Activated CD8-positive, alpha-beta memory T cell treated with anti-CD3 and anti-CD28 coated beads for 36 hours (primary cell): ENCODE measurements around the gene AKAP8L. TPM values are rescaled to one million over a fixed set of nuclear protein-coding genes. Genes with fewer than 3 reads are reported as not detected.

ENCODE experiments used
- CTCF ChIA-PET: fragments of 350-600 bp; sonication (Branson Sonifier 250); formaldehyde crosslinking; loops from one replicate; lab custom pipeline; 2021; ENCODE audit warnings: antibody characterized with exemption; lab: Charles Lee
- POLR2A ChIA-PET: fragments of 350-600 bp; sonication (Branson Sonifier 250); formaldehyde crosslinking; loops from one replicate; lab custom pipeline; 2021; ENCODE audit warnings: antibody characterized with exemption; lab: Charles Lee
- total RNA-seq, 2 experiments: library from RNA; stranded (reverse); gene quantifications; one replicate each; pipeline ENCODE4 v1.2.3, GENCODE V29; 2021

Gene AKAP8L
- total RNA-seq: 10 to 100 TPM; 67.1 to 68.2 TPM

GRCh38 chr19:15418579-15419412 is at the start of gene AKAP8L:
AKAP8L (minus strand) TSS chr19:15418988; CDS start chr19:15418923, 65 bp downstream.
- ChIA-PET CTCF (interaction anchor here (0.6 to 7.9 kb wide), 28 partner anchors 9 to 1729 kb away, joined by 3 to 78 read pairs (median 5); partner anchors contain the start of genes AKAP8, BRD4 and RASAL3), POLR2A (interaction anchor here (0.6 to 4.1 kb wide), 14 partner anchors 9 to 311 kb away, joined by 3 to 28 read pairs (median 4); partner anchors contain the start of gene AKAP8)

DNA sequence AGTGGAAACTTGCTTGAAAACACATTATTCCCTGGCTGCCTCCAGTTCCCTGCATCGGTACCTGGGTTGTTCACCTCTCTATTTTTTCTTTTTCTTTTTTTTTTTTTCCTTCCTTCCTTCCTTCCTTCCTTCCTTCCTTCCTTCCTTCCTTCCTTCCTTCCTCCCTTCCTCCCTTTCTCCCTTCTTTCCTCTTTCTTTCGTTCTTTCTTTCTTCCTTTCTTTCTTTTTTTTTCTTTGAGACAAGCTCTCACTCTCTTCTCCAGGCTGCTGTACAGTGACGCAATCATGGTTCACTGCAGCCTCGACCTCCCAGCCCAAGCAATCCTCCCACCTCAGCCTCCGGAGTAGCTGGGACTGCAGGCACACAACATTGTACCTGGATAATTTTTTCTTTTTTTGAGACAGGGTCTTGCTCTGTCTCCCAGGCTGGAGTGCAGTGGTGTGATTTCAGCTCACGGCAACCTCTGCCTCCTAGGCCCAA is 49.0 kb upstream of the AKAP8L start:
- CTCF ChIA-PET: interaction anchor here (0.6 to 2.7 kb wide), 9 partner anchors 35 to 105 kb away, joined by 3 to 10 read pairs (median 3); no protein-coding TSS in a partner anchor
- POLR2A ChIA-PET: interaction anchor here (0.5 to 1.2 kb wide), 7 partner anchors 35 to 1346 kb away, joined by 3 to 6 read pairs (median 3); no protein-coding TSS in a partner anchor

DNA sequence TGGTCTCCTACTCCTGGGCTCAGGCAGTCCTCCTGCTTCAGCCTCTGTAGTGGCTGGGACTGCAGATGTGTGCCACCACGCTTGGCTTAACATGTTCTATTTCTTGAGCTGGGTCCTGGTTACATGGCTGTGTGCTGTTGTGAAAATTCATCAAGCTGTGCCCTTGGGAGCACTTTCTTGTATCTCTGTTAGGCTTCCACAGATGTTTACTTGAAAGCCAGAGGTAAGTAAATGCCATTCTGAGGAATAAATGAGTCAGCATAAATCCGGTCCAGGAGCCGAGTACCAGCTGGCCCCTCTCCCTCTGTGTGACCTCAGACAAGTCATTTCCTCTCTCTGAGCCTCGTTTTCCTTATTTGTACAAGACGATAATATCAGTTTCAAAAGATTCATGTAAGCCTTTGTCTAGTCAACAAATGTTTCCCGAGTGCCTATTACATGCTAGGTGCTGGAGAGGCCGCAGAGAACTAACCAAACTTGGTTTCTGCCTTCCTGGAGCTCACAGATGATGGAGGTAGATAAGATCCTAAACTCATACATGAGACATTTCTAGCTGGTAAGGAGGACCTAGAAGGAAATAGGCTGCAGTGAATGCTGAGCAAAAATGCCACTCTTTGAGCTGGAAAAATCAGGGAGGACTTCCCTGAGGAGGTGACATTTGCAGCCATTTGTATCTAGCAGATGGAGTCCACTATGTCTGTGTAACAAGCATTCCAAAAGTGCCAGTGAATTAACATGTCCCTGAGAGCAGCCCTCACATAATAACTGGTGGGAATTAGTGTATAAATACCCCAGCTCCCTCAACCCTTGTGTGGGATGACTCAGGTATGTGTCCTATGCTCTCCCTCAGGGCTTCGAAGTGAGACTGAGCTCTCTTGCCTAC is 48.3 kb upstream of the AKAP8L start:
- ChIA-PET CTCF (interaction anchor here (0.6 to 2.1 kb wide), 10 partner anchors 34 to 781 kb away, joined by 3 to 8 read pairs (median 3); partner anchors contain the start of gene AKAP8L), POLR2A (interaction anchor here (0.5 to 1.2 kb wide), 7 partner anchors 34 to 667 kb away, joined by 3 to 6 read pairs (median 3); no protein-coding TSS in a partner anchor)

DNA sequence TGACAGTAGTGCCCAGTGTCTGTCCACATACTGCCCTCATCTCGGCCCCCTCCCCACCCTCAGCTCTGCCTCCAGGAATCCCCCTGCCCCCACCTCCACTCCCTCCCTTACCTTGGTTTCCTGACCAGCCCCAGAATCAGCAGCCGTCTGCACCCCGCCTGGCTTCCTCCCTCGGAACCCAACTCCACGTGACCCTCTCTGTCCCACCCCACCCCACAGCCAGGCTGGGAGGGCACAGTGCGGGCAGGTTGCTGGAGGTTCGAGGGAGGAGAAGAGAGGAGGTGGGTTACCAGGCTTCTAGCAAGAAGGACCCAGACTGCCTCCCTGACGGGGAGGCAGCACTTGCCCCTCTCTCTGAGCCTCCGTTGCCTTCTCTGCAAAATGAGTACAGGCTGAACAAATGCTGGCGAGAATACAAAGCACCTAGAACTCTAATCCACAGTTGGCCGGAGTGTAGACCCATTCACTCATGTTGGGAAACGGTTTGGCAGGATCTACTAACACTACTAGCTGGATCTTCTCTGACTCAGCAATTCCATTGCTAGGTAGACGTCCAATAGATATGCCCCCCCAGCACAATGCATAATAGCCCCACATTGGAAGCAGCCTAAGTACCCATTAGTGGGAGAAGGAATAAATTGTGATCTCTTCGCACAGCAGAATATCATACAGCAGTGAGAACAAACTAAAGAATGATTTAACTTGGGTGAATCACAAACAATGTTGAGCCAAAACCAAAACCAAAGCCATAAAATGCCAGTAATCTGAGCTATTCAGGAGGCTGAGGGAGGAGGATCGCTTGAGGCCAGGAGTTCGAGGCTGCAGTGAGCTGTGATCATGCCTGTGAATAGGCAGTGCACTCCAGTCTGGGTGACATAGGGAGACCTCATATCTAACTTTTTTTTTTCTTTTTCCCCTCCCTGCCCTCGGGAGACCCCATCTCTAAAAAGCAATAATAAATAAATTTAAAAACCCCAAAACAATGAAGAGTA is 45.9 kb upstream of the AKAP8L start, which contains the start of gene RASAL3:
RASAL3 (minus strand) TSS at position 151 of the 992 bp plus-strand sequence. CDS start 186 bp downstream, outside the sequence.
- ChIA-PET POLR2A (interaction anchor here (0.6 to 2.4 kb wide), 6 partner anchors 13 to 91 kb away, joined by 4 to 15 read pairs (median 8); partner anchors contain the start of genes AKAP8 and AKAP8L), CTCF (interaction anchor here (1.1 to 2.5 kb wide), 2 partner anchors 35 to 46 kb away, joined by 3 to 18 read pairs; partner anchors contain the start of gene AKAP8L)

DNA sequence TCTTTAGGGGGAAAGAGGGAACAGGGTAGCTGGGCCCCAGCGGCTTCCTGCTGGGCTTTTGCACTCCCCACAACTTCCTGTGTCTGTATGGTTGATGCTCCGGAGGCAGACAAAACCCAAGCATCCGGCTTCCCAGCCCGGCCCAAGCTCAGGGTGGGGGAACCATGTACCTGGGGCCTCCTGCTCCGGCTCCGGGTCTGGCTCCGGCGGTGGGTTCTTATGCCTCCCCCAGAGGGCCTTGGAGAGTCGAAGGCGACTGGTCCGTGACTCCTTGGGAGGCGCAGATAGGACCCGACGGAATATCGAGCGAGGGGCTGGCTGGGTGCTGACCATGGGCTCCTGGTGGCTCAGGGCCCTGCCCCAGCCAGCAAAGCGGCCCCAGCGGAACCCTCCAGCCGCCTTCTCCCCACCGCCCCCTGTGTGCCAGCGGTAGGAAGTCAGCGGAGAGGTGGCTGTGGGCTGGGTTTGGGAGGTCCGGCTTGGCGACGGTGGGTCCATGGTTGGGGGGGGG is 45.1 kb upstream of the AKAP8L start:
- CTCF ChIA-PET: interaction anchor here (1.0 to 2.5 kb wide), 7 partner anchors 9 to 92 kb away, joined by 3 to 18 read pairs (median 4); partner anchors contain the start of gene AKAP8L

DNA sequence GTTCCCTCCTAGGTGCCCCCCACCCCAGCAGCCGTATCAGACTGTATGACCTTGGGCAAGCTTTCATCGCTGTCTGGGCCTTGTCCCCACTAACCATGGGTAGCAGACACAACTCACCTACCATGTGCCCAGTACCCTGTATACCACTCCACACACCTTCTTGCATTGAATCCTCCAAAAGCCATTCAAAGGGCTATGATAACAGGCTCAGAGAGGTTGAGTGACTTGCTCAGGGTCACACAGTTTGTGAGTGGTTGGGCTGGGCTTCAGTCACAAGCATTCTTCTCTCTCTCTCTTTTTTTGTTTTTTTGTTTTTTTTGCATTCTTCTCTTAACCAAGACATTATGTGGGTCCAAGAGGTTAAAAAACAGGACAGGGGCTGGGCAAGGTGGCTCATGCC is 42.9 kb upstream of the AKAP8L start:
- POLR2A ChIA-PET: interaction anchor here (1.2 kb wide), 1 partner anchor 10 kb away, joined by 6 read pairs; no protein-coding TSS in a partner anchor
- CTCF ChIA-PET: interaction anchor here (1.0 kb wide), 1 partner anchor 15 kb away, joined by 4 read pairs; no protein-coding TSS in a partner anchor

More for the DNA sequence above, 45.1 kb upstream of the AKAP8L start:
- POLR2A ChIA-PET: interaction anchor here (1.5 to 2.4 kb wide), 6 partner anchors 12 to 91 kb away, joined by 4 to 10 read pairs (median 6); partner anchors contain the start of genes AKAP8, AKAP8L and WIZ

- ChIA-PET CTCF (no interaction called here), POLR2A (interaction anchor here (0.7 kb wide), 1 partner anchor 9 kb away, joined by 3 read pairs; no protein-coding TSS in a partner anchor)
These were observed 39.1 kb upstream of the AKAP8L start for GRCh38 chr19:15457701-15458484.

- POLR2A ChIA-PET: no interaction called here
- CTCF ChIA-PET: interaction anchor here (1.2 kb wide), 1 partner anchor 12 kb away, joined by 3 read pairs; no protein-coding TSS in a partner anchor
These were observed 38.3 kb upstream of the AKAP8L start for GRCh38 chr19:15456871-15457700.

- CTCF ChIA-PET: interaction anchor here (0.5 to 1.2 kb wide), 2 partner anchors 13 to 65 kb away, joined by 3 read pairs; no protein-coding TSS in a partner anchor
- POLR2A ChIA-PET: no interaction called here
These were observed 37.7 kb upstream of the AKAP8L start for GRCh38 chr19:15456441-15456840.

- ChIA-PET POLR2A (no interaction called here), CTCF (interaction anchor here (0.5 to 1.2 kb wide), 2 partner anchors 13 to 65 kb away, joined by 3 read pairs; no protein-coding TSS in a partner anchor)
These were observed 37.2 kb upstream of the AKAP8L start for GRCh38 chr19:15455996-15456395.

GRCh38 chr19:15453906-15454860 is 35.4 kb upstream of the AKAP8L start:
- ChIA-PET CTCF (interaction anchor here (1.1 kb wide), 1 partner anchor 9 kb away, joined by 3 read pairs; no protein-coding TSS in a partner anchor), POLR2A (no interaction called here)

DNA sequence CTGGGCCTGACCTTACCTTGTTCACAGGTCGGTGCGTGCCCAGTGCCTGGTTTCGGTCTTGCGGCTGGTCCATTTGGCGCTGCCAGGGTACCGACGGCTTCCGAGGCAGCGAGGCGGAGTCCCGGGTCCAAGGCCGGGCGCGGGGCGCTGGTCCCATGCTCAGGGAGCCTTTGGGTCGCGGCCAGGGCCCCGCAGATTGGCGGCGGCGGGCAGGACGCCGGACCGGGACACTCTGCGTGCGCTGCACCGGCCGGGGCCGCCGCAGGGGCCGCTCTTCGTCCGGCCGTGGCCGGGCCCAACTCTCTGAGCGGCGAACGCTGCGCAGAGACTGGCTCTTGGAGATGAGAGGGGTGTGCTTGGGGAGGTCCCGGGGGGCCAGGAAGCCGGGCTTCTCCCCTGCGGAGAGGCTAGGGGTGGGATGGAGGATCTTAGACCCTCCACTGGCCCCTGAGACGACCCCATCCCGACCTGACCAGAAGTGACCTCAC is 34.3 kb upstream of the AKAP8L start:
- ChIA-PET POLR2A (no interaction called here), CTCF (no interaction called here)
